T-helper 1 cell treated with Interleukin-12 subunit alpha and Interleukin-12 subunit beta and Interleukin-4 antibody, amounts not matched to agents 30 ng/mL and 1 ng/mL, for 36 hours (primary cell): ENCODE data around the gene GUCD1. TPM values are rescaled to one million over a fixed set of nuclear protein-coding genes. Genes with fewer than 3 reads are reported as not detected.

Experiments used
- intact Hi-C: fragments of 100-400 bp; cut with micrococcal nuclease; formaldehyde crosslinking; loops from one replicate; pipeline ENCODE4 v1.15.1; 2024
- total RNA-seq: library from RNA; stranded (reverse); gene quantifications from 2 replicates; pipeline ENCODE4 v1.2.3, GENCODE V29; 2022

Gene GUCD1
- total RNA-seq, 1 donor from 2014 or later = 128 TPM

DNA sequence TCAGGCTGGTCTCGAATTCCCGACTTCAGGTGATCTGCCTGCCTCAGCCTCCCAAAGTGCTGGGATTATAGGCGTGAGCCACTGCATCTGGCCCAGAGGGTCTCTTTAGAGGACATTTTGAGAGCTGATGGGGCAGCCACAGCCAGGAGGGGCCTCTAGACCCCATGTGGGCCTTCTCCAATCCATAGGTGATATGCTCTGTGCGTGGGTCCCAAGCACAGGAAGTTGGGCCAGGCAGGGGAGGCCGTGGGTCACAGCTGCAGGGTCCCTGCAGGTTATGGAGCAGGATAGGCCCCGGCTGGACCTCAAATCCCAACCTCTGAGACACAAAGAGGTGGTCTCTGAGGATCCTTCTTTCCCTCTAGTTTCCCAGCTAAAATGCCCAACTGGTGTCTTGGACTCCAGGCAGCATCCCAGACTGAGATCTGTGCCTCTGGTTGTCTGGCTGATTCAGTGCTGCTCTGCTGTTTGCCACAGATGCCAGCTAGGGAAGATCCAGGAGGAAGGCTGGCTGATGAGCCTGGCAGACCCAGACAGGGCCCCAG, 36.4 kb upstream of the GUCD1 start:
- intact Hi-C loops = no loop called here

- intact Hi-C loops = no loop called here
Measured at GRCh38 chr22:24590596-24591173, 35.7 kb upstream of the GUCD1 start.

DNA sequence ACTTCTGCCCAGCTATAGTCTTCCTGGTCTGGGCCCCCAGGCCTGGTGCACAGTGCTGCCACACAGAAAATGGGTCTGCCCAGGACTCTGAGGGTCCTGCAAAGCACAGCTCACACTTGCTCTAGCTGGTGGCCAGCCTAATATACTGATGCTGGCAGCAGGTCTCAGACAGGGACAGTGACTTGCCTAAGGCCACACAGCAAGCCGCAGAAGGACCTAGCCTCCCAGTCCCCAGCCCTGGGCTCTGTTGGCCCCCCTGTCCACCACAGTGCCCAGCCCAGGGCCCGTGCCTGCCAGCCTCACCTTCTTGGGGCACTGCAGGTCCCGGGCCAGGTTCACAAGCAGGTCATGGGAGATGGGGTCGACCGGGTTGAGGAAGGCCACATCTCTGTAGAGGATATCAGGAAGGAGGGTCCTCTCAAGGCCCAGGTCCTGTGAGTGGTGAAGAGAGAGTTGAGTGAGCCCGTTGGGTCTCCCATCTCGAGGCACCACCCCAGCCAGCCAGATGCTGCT, 34.6 kb upstream of the GUCD1 start:
- intact Hi-C loops = loop anchor here (10.0 kb wide), 1 partner anchor 65 kb away; no protein-coding TSS in a partner anchor

GRCh38 chr22:24588757-24589481, 34.0 kb upstream of the GUCD1 start:
- intact Hi-C loops = loop anchor here (10.0 kb wide), 1 partner anchor 64 kb away; no protein-coding TSS in a partner anchor

GRCh38 chr22:24588381-24588756, 33.4 kb upstream of the GUCD1 start:
- intact Hi-C loops = loop anchor here (10.0 kb wide), 1 partner anchor 64 kb away; no protein-coding TSS in a partner anchor

DNA sequence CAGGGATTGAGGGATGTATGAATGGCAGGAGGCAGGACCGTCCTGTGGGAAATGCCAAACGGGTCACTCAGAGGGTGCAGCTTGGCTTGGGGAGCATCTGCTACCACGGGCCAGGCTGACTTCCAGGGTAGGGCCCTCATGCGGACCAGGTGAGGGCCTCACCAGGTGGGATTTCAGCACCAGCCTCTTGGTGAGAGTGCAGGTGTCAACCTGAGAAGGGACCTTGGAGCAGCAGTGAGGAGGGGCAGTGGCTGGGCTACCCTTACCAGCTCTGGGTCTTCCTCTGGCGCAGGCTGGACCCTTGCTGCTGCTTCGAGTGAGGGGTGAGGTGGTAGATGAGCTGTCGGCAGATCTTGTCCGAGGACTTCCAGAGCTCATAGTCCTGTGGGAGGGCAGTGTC, 33.0 kb upstream of the GUCD1 start:
- intact Hi-C loops = loop anchor here (10.0 kb wide), 1 partner anchor 63 kb away; no protein-coding TSS in a partner anchor

DNA sequence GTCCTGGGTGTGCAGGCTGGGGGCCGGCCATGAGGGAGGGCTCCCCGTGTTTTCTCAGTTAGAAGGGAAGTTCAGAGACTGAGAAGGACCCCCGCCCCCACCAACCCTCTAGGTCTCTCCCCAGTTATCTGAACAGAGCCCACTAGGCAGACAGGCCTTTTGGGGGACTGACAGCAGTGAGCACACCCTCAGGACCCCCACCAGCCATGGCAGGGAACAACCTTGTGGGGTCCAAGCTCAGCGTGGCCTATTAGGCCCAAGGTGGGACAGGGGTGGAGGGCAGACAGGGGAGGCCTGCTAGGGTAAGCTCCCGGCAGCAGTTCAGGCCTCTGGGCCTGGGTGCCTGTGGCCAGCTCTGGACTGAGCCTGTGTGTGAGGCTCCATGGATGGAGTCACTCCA, 32.3 kb upstream of the GUCD1 start:
- intact Hi-C loops = loop anchor here (10.0 kb wide), 1 partner anchor 62 kb away; no protein-coding TSS in a partner anchor

DNA sequence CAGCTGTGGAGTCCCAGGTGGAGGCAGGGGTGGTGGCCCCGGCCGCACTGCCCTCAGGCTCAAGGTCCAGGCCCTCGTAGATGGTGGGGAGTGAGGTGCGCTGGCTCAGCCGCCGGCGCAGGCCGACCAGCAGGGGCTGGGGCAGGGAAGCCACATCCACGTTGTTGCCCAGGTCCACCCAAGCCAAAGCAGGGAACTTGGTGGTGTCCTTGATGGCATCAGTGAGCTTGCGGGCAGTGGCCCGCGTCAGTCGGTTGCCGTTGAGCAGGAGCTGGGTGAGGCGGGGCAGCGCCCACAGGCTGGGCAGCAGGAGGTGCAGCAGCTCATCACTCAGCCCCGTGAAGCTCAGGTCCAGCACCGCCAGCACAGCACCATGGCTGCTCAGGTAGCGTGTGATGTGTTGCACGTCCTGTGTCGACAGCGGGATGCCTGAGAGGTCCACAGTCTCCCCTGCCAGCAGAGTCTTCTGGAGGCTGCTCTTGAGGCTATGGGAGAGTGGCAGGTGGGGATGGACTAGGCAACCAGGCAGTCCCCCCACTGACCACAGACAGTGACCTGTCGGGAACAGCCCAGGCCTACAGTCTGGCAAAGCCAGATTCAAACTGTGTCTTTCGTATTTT, 31.1 kb upstream of the GUCD1 start:
- intact Hi-C loops = loop anchor here (10.0 kb wide), 1 partner anchor 61 kb away; no protein-coding TSS in a partner anchor

- intact Hi-C loops = loop anchor here (10.0 kb wide), 1 partner anchor 61 kb away; no protein-coding TSS in a partner anchor
Measured at GRCh38 chr22:24585461-24585860, 30.5 kb upstream of the GUCD1 start.

- intact Hi-C loops = loop anchor here (10.0 kb wide), 1 partner anchor 60 kb away; no protein-coding TSS in a partner anchor
Measured at GRCh38 chr22:24584871-24585411, 30.0 kb upstream of the GUCD1 start.

DNA sequence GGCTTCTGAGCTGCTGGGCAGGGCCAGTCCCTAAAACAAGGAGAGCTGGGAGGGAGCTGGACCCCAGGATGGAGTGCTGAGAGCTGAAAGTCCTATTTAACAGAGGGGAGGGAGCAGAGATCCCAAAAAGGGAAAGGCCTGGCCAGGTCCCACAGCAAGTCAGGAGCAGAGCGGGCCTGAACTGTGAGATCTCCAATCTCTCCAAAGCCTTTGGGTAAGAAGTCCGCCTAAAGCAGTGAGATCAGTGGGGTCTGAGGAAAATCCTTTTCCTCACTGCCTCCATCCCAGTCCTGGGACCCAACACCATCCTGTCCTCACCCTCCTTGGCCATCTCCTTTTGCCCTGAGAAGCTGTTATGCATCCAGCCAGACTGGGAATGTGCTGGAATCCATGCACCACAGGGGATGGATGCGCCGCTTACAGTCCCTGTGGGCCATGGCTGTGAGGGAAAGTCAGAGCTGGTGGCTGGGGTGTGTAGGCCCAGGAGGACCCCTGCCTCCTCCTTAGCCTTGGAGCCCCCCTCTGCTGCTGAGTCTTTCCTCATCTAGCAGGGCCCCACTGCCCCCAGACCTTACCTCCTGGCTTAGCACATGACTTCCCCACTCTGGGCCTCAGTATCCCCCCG, 29.3 kb upstream of the GUCD1 start:
- intact Hi-C loops = loop anchor here (10.0 kb wide), 1 partner anchor 59 kb away; no protein-coding TSS in a partner anchor

- intact Hi-C loops = loop anchor here (10.0 kb wide), 1 partner anchor 59 kb away; no protein-coding TSS in a partner anchor
Measured at GRCh38 chr22:24583221-24584165, 28.6 kb upstream of the GUCD1 start.

- intact Hi-C loops = loop anchor here (10.0 kb wide), 1 partner anchor 57 kb away; no protein-coding TSS in a partner anchor
Measured at GRCh38 chr22:24582056-24582814, 27.3 kb upstream of the GUCD1 start.

GRCh38 chr22:24580276-24580675, 25.3 kb upstream of the GUCD1 start:
- intact Hi-C loops = loop anchor here (10.0 kb wide), 1 partner anchor 55 kb away; no protein-coding TSS in a partner anchor

DNA sequence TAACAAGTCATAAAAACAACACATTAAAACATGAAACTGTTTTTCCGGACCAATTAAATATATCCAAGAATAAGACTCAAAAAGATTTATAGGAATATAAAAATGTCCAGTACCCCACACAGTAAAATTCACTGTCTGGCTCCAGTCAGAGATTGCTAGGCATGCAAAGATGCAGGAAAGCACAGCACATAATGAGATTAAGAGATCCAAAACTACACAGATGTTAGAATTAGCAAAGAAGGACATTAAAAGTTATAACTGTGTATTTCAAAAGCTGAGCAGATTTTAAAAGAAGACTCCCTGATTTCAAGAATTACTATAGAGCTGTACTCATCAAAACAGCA, 24.3 kb upstream of the GUCD1 start:
- intact Hi-C loops = no loop called here

DNA sequence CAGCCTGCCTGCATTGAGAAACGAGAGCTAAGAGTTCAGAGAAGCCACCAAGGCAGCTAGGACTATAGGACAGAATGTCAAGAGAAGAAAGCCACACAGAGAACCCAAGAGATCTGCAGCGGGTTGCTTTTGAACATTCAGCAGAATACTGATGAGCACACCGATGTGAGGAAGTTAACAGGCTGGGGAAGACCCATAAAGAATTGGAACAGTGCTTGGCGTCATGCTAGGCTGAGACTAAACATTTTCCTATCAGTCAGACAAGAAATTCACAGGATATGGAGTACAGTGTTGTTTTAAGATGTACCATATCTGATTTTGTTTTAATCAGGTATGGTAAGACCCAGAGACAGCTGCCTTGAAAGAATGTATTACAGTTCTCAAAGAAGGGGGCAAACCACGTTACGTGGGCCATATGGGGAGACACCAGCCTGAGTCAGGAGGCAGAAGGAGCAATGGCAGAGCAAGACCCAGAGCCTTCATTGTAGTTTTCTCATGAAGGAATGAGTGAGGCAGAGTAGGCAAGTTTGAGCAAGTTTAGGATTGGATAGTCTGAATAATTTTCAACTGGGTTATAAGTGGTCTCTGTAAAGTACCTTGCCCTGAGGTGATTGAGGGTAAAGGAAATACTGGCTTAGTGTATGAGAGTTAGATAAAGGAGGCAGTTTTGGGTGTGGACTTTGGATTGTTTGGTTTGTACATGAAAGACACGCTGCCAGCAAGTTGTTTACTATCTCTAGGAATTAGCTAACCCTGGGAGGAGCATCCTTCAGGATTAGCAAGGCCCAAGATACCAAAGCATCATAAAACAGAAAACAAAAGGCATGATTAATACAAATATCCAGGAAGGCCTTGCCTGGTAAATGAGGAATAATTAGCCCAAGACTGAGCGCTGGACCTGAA, 23.7 kb upstream of the GUCD1 start:
- intact Hi-C loops = no loop called here

- intact Hi-C loops = no loop called here
Measured at GRCh38 chr22:24576778-24577177, 21.8 kb upstream of the GUCD1 start.

DNA sequence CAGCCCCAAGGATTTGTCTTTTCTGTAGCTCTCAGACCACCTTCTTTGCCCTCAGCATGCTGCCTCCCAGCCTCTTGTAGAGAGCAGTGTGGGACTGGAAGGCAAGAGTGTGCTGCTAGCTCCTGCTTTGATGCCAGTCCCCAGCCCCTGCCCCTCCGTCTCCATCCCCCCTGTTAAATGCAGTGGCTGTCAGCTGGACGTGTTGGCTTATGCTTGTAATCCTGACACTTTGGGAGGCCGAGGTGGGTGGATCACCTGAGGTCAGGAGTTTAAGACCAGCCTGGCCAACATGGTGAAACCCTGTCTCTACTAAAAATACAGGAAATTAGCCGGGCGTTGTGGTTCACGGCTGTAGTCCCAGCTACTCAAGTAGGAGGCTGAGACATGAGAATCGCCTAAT, 16.3 kb upstream of the GUCD1 start:
- intact Hi-C loops = no loop called here
